Fibroblast of the aortic adventitia (primary cell): ENCODE measurements around the gene ZNF398. TPM values are rescaled to one million over a fixed set of nuclear protein-coding genes. Genes with fewer than 3 reads are reported as not detected.
A peak's percentile ranks its signal among the peaks of the same experiment; 100 is the strongest.

Experiments used
- DNase-seq: peaks from one replicate; pipeline ENCODE4 v3.0.0-alpha.2; 2010; ENCODE audit warnings: low read depth
- H3K4me3 ChIP-seq: 2 replicates; pipeline ENCODE4 v1.5.1; 2011; ENCODE audit warnings: low read depth, mild to moderate bottlenecking, control low read depth, low read length, moderate library complexity
- total RNA-seq: library from RNA; depleted of rRNA; stranded (reverse); fragments of >200 nt; gene quantifications from 2 replicates; pipeline ENCODE4 v1.2.3, GENCODE V29; 2012; ENCODE audit warnings: low replicate concordance
- TF ChIP-seq, protein P1 (sequence below): IDR thresholded peaks from 2 replicates; pipeline ENCODE4 v1.5.1; 2011; ENCODE audit warnings: mild to moderate bottlenecking, low read length, control low read depth, inconsistent platforms; ENCODE audit not compliant: insufficient read depth

ZNF398 gene
- total RNA-seq, 1 donor, result 15.2 TPM

DNA sequence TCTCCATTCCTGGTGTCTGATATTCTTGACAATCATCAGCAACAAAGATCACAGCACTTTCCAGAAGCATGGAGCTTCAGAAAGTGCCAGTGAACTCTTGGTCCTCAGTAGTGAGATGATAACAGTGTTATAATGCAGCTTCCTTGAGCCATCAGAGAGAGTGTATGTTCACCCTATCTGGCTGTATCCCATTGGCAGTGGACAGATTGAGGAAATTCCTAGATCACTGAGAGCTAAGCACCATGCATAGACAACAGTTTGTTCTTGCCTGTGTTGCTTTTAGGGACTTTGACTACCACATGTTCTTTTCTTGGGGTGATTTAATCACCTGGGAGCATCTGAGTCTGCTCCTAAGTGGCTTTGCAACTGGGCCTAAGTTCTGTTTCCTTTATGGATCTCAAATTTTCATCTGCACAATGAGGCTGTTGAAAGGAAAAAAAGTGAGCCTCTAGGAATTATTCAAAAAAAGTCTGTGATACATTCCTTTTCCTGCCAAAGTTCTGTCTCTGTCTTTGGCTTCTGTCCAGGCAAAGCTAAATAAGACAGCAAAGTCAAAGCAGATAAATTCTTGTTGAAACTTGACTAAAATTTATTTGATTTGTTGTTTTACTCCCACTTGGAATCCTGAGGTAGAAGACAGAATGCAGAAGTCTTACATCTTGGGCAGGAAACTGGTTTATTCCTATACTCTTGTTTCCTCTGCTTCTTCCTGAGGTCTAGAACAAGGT lies 33.6 kb downstream of the ZNF398 start:
- H3K4me3 ChIP-seq, result no peak overlapping the region
- peak; percentile 60 for DNase-seq
- TF ChIP-seq, protein P1, sequence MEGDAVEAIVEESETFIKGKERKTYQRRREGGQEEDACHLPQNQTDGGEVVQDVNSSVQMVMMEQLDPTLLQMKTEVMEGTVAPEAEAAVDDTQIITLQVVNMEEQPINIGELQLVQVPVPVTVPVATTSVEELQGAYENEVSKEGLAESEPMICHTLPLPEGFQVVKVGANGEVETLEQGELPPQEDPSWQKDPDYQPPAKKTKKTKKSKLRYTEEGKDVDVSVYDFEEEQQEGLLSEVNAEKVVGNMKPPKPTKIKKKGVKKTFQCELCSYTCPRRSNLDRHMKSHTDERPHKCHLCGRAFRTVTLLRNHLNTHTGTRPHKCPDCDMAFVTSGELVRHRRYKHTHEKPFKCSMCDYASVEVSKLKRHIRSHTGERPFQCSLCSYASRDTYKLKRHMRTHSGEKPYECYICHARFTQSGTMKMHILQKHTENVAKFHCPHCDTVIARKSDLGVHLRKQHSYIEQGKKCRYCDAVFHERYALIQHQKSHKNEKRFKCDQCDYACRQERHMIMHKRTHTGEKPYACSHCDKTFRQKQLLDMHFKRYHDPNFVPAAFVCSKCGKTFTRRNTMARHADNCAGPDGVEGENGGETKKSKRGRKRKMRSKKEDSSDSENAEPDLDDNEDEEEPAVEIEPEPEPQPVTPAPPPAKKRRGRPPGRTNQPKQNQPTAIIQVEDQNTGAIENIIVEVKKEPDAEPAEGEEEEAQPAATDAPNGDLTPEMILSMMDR, result no peak

DNA sequence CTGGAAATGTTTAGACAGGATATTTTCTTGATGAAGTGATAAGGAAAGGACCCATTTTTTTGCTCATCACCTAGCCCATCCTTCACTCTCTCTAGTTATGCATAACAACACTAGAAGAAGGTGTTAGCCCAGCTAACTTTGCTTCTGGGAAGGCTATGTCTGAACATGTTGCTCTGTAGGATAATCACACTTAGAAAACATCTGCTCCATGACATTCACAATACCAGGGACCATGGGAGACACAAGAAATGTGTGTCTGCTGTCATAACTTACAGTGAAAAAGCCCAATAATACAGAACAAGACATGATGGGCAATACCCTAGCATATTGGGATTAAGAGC lies 34.2 kb downstream of the ZNF398 start:
- DNase-seq, result no peak
- H3K4me3 ChIP-seq, result no peak overlapping the region
- TF ChIP-seq, protein P1, result no peak

GRCh38 chr7:149184274-149184673 lies 37.0 kb downstream of the ZNF398 start:
- DNase-seq, result no peak
- no peak overlapping the region for H3K4me3 ChIP-seq
- TF ChIP-seq, protein P1, result no peak

- no peak for DNase-seq
- no peak overlapping the region for H3K4me3 ChIP-seq
- TF ChIP-seq, protein P1, result no peak
These were observed 41.0 kb downstream of the ZNF398 start for GRCh38 chr7:149188213-149188612.

- no peak for DNase-seq
- TF ChIP-seq, protein P1, result no peak
These were observed 41.5 kb downstream of the ZNF398 start for GRCh38 chr7:149188637-149189259.

GRCh38 chr7:149191851-149192250 lies 44.6 kb downstream of the ZNF398 start:
- DNase-seq, result no peak
- TF ChIP-seq, protein P1, result no peak
- no peak overlapping the region for H3K4me3 ChIP-seq

More at GRCh38 chr7:149188637-149189259, 41.5 kb downstream of the ZNF398 start:
- H3K4me3 ChIP-seq, result no peak overlapping the region
